Measurements from ENCODE around the gene LTB4R. TPM values are rescaled to one million over a fixed set of nuclear protein-coding genes. Genes with fewer than 3 reads are reported as not detected.

Gene LTB4R
- total and polyA plus RNA-seq, 4 donors, result 0.86 to 5.0 (median 2.5) TPM

DNA sequence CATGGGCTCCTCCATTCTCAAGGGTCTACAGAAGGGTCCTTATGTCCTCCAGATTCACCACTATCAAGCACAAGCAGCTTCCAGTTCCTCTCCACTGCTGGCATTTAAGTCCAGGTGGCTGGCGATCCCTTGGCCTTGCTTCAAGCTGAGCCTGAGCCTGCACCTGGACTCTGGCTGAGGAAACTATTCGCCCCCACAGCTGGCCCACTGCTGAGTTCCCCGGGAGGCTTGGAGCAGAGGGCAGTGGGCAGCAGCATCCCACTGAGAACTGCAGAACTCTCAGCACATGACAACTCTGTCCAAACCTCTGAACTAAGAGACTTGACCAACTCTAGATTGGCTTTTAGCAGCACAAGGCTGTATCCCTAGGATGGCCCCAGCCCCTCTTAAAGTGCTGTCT lies 28.6 kb upstream of the LTB4R start:
- H3K4me1 ChIP-seq (ENCODE audit: control insufficient read depth in 4 of 4, insufficient read depth in 4 of 4, low read length in 3 of 4), result peaks cover 0 to 9% (median 7%) of the 10 kb centered on the region in 4 donors
- WGBS, result 82% methylated on average over 3 of the region's 3 CpGs

DNA sequence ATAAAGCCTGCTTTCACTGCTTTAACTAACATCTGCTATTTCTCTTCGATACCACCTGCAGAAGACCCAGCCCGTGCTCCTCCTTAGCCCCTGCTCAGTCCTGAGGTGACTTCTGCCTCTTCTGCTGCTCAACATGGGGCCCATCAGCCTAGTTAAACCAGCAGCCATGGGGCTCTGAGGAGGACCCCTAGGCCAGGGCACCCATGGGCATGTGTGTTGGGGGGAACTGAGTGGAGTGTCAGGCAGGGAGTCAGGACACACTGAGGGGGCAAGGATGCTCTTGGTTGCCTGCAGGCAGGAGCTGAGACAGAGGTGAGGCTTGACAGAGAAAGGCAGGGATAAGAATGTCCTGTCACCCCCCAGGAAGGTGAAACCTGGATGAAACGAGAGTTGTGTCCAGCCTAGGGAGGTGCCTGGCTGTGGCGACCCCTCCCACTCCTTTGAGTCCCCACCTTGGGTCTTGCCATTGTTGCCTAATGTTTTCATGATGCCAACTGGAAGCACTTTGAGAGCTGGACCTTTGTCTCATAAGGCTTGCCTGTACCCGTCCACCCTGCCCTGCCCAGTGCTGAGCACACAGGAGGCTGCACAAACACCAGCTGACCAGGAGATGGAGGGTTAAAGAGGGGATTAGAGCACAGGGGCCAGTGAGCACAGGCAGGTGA lies 27.4 kb upstream of the LTB4R start:
- TF ChIP-seq TAF1 (conservative IDR thresholded peaks at IDR 0.05) (no peak), FOXA2 (IDR thresholded peaks at IDR 0.05) (no peak), GABPA (IDR thresholded peaks at IDR 0.05 in 1 of 2, conservative IDR thresholded peaks at IDR 0.05 in 1 of 2) (no peak), SP1 (IDR thresholded peaks at IDR 0.05) (no peak), NR2F2 (IDR thresholded peaks at IDR 0.05) (no peak), EGR1 (IDR thresholded peaks at IDR 0.05; ENCODE audit: low read depth in 2 of 2) (no peak)
- TF ChIP-seq, protein P1, sequence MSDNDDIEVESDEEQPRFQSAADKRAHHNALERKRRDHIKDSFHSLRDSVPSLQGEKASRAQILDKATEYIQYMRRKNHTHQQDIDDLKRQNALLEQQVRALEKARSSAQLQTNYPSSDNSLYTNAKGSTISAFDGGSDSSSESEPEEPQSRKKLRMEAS (IDR thresholded peaks at IDR 0.05), result no peak
- TF ChIP-seq, protein P2, sequence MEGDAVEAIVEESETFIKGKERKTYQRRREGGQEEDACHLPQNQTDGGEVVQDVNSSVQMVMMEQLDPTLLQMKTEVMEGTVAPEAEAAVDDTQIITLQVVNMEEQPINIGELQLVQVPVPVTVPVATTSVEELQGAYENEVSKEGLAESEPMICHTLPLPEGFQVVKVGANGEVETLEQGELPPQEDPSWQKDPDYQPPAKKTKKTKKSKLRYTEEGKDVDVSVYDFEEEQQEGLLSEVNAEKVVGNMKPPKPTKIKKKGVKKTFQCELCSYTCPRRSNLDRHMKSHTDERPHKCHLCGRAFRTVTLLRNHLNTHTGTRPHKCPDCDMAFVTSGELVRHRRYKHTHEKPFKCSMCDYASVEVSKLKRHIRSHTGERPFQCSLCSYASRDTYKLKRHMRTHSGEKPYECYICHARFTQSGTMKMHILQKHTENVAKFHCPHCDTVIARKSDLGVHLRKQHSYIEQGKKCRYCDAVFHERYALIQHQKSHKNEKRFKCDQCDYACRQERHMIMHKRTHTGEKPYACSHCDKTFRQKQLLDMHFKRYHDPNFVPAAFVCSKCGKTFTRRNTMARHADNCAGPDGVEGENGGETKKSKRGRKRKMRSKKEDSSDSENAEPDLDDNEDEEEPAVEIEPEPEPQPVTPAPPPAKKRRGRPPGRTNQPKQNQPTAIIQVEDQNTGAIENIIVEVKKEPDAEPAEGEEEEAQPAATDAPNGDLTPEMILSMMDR (IDR thresholded peaks at IDR 0.05; ENCODE audit: low read depth, low read length, missing input control), result no peak
- TF ChIP-seq, protein P3, sequence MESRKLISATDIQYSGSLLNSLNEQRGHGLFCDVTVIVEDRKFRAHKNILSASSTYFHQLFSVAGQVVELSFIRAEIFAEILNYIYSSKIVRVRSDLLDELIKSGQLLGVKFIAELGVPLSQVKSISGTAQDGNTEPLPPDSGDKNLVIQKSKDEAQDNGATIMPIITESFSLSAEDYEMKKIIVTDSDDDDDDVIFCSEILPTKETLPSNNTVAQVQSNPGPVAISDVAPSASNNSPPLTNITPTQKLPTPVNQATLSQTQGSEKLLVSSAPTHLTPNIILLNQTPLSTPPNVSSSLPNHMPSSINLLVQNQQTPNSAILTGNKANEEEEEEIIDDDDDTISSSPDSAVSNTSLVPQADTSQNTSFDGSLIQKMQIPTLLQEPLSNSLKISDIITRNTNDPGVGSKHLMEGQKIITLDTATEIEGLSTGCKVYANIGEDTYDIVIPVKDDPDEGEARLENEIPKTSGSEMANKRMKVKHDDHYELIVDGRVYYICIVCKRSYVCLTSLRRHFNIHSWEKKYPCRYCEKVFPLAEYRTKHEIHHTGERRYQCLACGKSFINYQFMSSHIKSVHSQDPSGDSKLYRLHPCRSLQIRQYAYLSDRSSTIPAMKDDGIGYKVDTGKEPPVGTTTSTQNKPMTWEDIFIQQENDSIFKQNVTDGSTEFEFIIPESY (IDR thresholded peaks at IDR 0.05), result no peak
- no peaks in the 10 kb centered on the region for H3K27me3 ChIP-seq (ENCODE audit: control insufficient read depth in 4 of 4, insufficient read depth in 4 of 4, low read length in 3 of 4)
- no peak for DNase-seq (ENCODE audit: low spot score)
- no peak overlapping the region for H3K27ac ChIP-seq (ENCODE audit: low read depth in 1 of 2, low read length in 2 of 2)
- H3K9ac ChIP-seq (ENCODE audit: low read depth in 1 of 2, low read length in 2 of 2), result no peak overlapping the region
- H3K4me1 ChIP-seq (ENCODE audit: control insufficient read depth in 4 of 4, insufficient read depth in 4 of 4, low read length in 3 of 4), result peaks cover 0 to 9% (median 6%) of the 10 kb centered on the region in 4 donors
- H3K4me3 ChIP-seq (ENCODE audit: low read depth in 1 of 3, low read length in 3 of 3), result no peak overlapping the region
- WGBS, result 94% methylated on average over 5 of the region's 5 CpGs
- H3K9me3 ChIP-seq (ENCODE audit: control insufficient read depth in 4 of 4, low read length in 3 of 4), result no peaks in the 10 kb centered on the region
- no peaks in the 10 kb centered on the region for H3K36me3 ChIP-seq (ENCODE audit: control insufficient read depth in 4 of 4, insufficient read depth in 3 of 4, low read depth in 1 of 4, low read length in 3 of 4)

More for the DNA sequence above, 28.6 kb upstream of the LTB4R start:
- no peak overlapping the region for H3K27ac ChIP-seq (ENCODE audit: low read depth in 1 of 2, low read length in 2 of 2)
- DNase-seq (ENCODE audit: low spot score), result no peak
- TF ChIP-seq YY1 (IDR thresholded peaks at IDR 0.05), result no peak
- no peak for TF ChIP-seq TAF1 (conservative IDR thresholded peaks at IDR 0.05)
- no peak for TF ChIP-seq RAD21 (IDR thresholded peaks at IDR 0.05)
- TF ChIP-seq NR2F2 (IDR thresholded peaks at IDR 0.05), result no peak
- no peak for TF ChIP-seq GABPA (IDR thresholded peaks at IDR 0.05 in 1 of 2, conservative IDR thresholded peaks at IDR 0.05 in 1 of 2)
- TF ChIP-seq RXRA (IDR thresholded peaks at IDR 0.05), result no peak
- no peak for TF ChIP-seq FOXA1 (IDR thresholded peaks at IDR 0.05)
- TF ChIP-seq SP1 (IDR thresholded peaks at IDR 0.05), result no peak
- TF ChIP-seq, protein P2 (IDR thresholded peaks at IDR 0.05; ENCODE audit: low read depth, low read length, missing input control), result no peak
- TF ChIP-seq FOXA2 (IDR thresholded peaks at IDR 0.05), result no peak
- TF ChIP-seq EGR1 (IDR thresholded peaks at IDR 0.05; ENCODE audit: low read depth in 2 of 2), result no peak
- TF ChIP-seq, protein P4, sequence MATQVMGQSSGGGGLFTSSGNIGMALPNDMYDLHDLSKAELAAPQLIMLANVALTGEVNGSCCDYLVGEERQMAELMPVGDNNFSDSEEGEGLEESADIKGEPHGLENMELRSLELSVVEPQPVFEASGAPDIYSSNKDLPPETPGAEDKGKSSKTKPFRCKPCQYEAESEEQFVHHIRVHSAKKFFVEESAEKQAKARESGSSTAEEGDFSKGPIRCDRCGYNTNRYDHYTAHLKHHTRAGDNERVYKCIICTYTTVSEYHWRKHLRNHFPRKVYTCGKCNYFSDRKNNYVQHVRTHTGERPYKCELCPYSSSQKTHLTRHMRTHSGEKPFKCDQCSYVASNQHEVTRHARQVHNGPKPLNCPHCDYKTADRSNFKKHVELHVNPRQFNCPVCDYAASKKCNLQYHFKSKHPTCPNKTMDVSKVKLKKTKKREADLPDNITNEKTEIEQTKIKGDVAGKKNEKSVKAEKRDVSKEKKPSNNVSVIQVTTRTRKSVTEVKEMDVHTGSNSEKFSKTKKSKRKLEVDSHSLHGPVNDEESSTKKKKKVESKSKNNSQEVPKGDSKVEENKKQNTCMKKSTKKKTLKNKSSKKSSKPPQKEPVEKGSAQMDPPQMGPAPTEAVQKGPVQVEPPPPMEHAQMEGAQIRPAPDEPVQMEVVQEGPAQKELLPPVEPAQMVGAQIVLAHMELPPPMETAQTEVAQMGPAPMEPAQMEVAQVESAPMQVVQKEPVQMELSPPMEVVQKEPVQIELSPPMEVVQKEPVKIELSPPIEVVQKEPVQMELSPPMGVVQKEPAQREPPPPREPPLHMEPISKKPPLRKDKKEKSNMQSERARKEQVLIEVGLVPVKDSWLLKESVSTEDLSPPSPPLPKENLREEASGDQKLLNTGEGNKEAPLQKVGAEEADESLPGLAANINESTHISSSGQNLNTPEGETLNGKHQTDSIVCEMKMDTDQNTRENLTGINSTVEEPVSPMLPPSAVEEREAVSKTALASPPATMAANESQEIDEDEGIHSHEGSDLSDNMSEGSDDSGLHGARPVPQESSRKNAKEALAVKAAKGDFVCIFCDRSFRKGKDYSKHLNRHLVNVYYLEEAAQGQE (IDR thresholded peaks at IDR 0.05), result no peak
- TF ChIP-seq JUND (IDR thresholded peaks at IDR 0.05), result no peak
- TF ChIP-seq, protein P1 (IDR thresholded peaks at IDR 0.05), result no peak
- TF ChIP-seq HNF4A (conservative IDR thresholded peaks at IDR 0.05), result no peak
- H3K36me3 ChIP-seq (ENCODE audit: control insufficient read depth in 4 of 4, insufficient read depth in 3 of 4, low read depth in 1 of 4, low read length in 3 of 4), result no peaks in the 10 kb centered on the region
- H3K4me3 ChIP-seq (ENCODE audit: low read depth in 1 of 3, low read length in 3 of 3), result no peak overlapping the region
- no peaks in the 10 kb centered on the region for H3K9me3 ChIP-seq (ENCODE audit: control insufficient read depth in 4 of 4, low read length in 3 of 4)
- no peak overlapping the region for H3K9ac ChIP-seq (ENCODE audit: low read depth in 1 of 2, low read length in 2 of 2)
- H3K27me3 ChIP-seq (ENCODE audit: control insufficient read depth in 4 of 4, insufficient read depth in 4 of 4, low read length in 3 of 4), result no peaks in the 10 kb centered on the region
